Liver (tissue), 9 donors: ENCODE data around the gene LRP1-AS. TPM values are rescaled to one million over a fixed set of nuclear protein-coding genes. Genes with fewer than 3 reads are reported as not detected.
A peak's percentile ranks its signal among the peaks of the same experiment; 100 is the strongest.

ENCODE experiments used
- DNase-seq: peaks from one replicate; pipeline ENCODE4 v3.0.0-alpha.2; 2017; ENCODE audit warnings: low spot score
- H3K27ac ChIP-seq, 2 donors: one replicate each; pipeline ENCODE4 v1.7.0; 2013; ENCODE audit warnings: inconsistent platforms in 2 of 2, low read length in 2 of 2, control low read depth in 1 of 2, low read depth in 1 of 2, mild to moderate bottlenecking in 1 of 2
- H3K27me3 ChIP-seq, 4 donors: one replicate each; pipeline versions ENCODE4 v1.6.1 to v1.7.0; 2013; ENCODE audit warnings: low read length in 3 of 4, inconsistent platforms in 1 of 4, mild to moderate bottlenecking in 1 of 4, moderate library complexity in 1 of 4; ENCODE audit not compliant: control insufficient read depth in 4 of 4, insufficient read depth in 4 of 4
- H3K36me3 ChIP-seq, 4 donors: one replicate each; pipeline versions ENCODE4 v1.6.1 to v1.7.0; 2013; ENCODE audit warnings: low read length in 3 of 4, mild to moderate bottlenecking in 3 of 4, low read depth in 1 of 4, moderate library complexity in 1 of 4; ENCODE audit not compliant: control insufficient read depth in 4 of 4, insufficient read depth in 3 of 4
- H3K4me1 ChIP-seq, 4 donors: one replicate each; pipeline versions ENCODE4 v1.6.1 to v1.7.0; 2013; ENCODE audit warnings: low read length in 3 of 4, mild to moderate bottlenecking in 3 of 4, moderate library complexity in 1 of 4; ENCODE audit not compliant: control insufficient read depth in 4 of 4, insufficient read depth in 4 of 4
- H3K4me3 ChIP-seq, 3 donors: one replicate each; pipeline versions ENCODE4 v1.6.1 to v1.7.0; 2013; ENCODE audit warnings: low read length in 3 of 3, control low read depth in 1 of 3, low read depth in 1 of 3, mild to moderate bottlenecking in 1 of 3
- H3K9ac ChIP-seq, 2 donors: one replicate each; pipeline ENCODE4 v1.7.0; 2013; ENCODE audit warnings: low read length in 2 of 2, mild to moderate bottlenecking in 2 of 2, moderate library complexity in 2 of 2, control low read depth in 1 of 2, low read depth in 1 of 2
- H3K9me3 ChIP-seq, 4 donors: one replicate each; pipeline versions ENCODE4 v1.6.1 to v1.7.0; 2013; ENCODE audit warnings: low read length in 3 of 4; ENCODE audit not compliant: control insufficient read depth in 4 of 4
- EGR1 ChIP-seq, 2 donors: IDR thresholded peaks; 2 replicates each; pipeline ENCODE4 v1.6.1; 2016 to 2018; ENCODE audit warnings: antibody characterized with exemption in 2 of 2, low read depth in 2 of 2
- FOXA1 ChIP-seq: IDR thresholded peaks from 2 replicates; pipeline ENCODE4 v1.6.1; 2016; ENCODE audit warnings: antibody characterized with exemption
- FOXA2 ChIP-seq: IDR thresholded peaks from 2 replicates; pipeline ENCODE4 v1.6.1; 2016; ENCODE audit warnings: antibody characterized with exemption
- GABPA ChIP-seq, 2 donors: IDR thresholded peaks in 1 of 2; conservative IDR thresholded peaks in 1 of 2; 2 replicates each; pipeline ENCODE4 v1.6.1; 2016; ENCODE audit warnings: antibody characterized with exemption in 2 of 2, mild to moderate bottlenecking in 1 of 2, moderate library complexity in 1 of 2
- HNF4A ChIP-seq, 2 donors: conservative IDR thresholded peaks; 2 replicates each; pipeline ENCODE4 v1.6.1; 2016; ENCODE audit warnings: antibody characterized with exemption in 2 of 2, mild to moderate bottlenecking in 2 of 2
- HNF4G ChIP-seq: IDR thresholded peaks from 2 replicates; pipeline ENCODE4 v1.6.1; 2016; ENCODE audit warnings: antibody characterized with exemption
- JUND ChIP-seq, 2 donors: IDR thresholded peaks; 2 replicates each; pipeline ENCODE4 v1.6.1; 2016; ENCODE audit warnings: antibody characterized with exemption in 2 of 2
- NR2F2 ChIP-seq: IDR thresholded peaks from 2 replicates; pipeline ENCODE4 v1.6.1; 2016; ENCODE audit warnings: antibody characterized with exemption
- RAD21 ChIP-seq, 2 donors: IDR thresholded peaks; 2 replicates each; pipeline ENCODE4 v1.6.1; 2016; ENCODE audit warnings: antibody characterized with exemption in 2 of 2, mild to moderate bottlenecking in 2 of 2
- RXRA ChIP-seq, 2 donors: IDR thresholded peaks; 2 replicates each; pipeline ENCODE4 v1.6.1; 2017 to 2018; ENCODE audit warnings: antibody characterized with exemption in 2 of 2, mild to moderate bottlenecking in 1 of 2
- SP1 ChIP-seq: IDR thresholded peaks from 2 replicates; pipeline ENCODE4 v1.6.1; 2018; ENCODE audit warnings: antibody characterized with exemption, mild to moderate bottlenecking
- TAF1 ChIP-seq: conservative IDR thresholded peaks from 2 replicates; pipeline ENCODE4 v1.6.1; 2016; ENCODE audit warnings: antibody characterized with exemption, mild to moderate bottlenecking
- YY1 ChIP-seq: IDR thresholded peaks from 2 replicates; pipeline ENCODE4 v1.6.1; 2016; ENCODE audit warnings: antibody characterized with exemption, mild to moderate bottlenecking
- WGBS: extraction: QIAGEN DNeasy Blood & Tissue Kit; methylation state at CpG from one replicate; pipeline ENCODE4 v1.1.7; 2013; 5-methylcytosine and 5-hydroxymethylcytosine counted together
- polyA plus RNA-seq, 2 donors: library from polyadenylated mRNA; stranded (reverse) in 1 of 2; unstranded in 1 of 2; fragments of 200-250 nt in 1 of 2; fragments of >200 nt in 1 of 2; fragmentation: Nextera tagmentation in 1 of 2; extraction: Ambion mirVana in 1 of 2; gene quantifications; one replicate each; pipeline versions ENCODE4 v1.2.1 to v1.2.3, GENCODE V29; 2013 to 2015
- total RNA-seq, 2 donors: library from RNA; depleted of rRNA; stranded (reverse); fragments of >200 nt; gene quantifications; one replicate each; pipeline ENCODE4 v1.2.3, GENCODE V29; 2014
- TF ChIP-seq, protein P1 (sequence below): fragments of 150-350 bp; IDR thresholded peaks from 2 replicates; pipeline ENCODE4 v1.5.1; 2017; ENCODE audit warnings: improper control_type of control experiment, low read depth, low read length; ENCODE audit not compliant: missing input control
- TF ChIP-seq, protein P2 (sequence below): IDR thresholded peaks from 2 replicates; pipeline ENCODE4 v1.6.1; 2016; ENCODE audit warnings: antibody characterized with exemption, mild to moderate bottlenecking
- TF ChIP-seq, protein P3 (sequence below): IDR thresholded peaks from 2 replicates; pipeline ENCODE4 v1.6.1; 2016; ENCODE audit warnings: antibody characterized with exemption
- TF ChIP-seq, protein P4 (sequence below): IDR thresholded peaks from 2 replicates; pipeline ENCODE4 v1.6.1; 2016; ENCODE audit warnings: antibody characterized with exemption
- TF ChIP-seq, protein P5 (sequence below): IDR thresholded peaks from 2 replicates; pipeline ENCODE4 v1.6.1; 2016; ENCODE audit warnings: antibody characterized with exemption
- donor health status: healthy.
- donor health status: healthy.
- donor health status: healthy.
- donor health status: healthy.
- donor health status: healthy.

LRP1-AS gene
- total and polyA plus RNA-seq, 4 donors: not detected

DNA sequence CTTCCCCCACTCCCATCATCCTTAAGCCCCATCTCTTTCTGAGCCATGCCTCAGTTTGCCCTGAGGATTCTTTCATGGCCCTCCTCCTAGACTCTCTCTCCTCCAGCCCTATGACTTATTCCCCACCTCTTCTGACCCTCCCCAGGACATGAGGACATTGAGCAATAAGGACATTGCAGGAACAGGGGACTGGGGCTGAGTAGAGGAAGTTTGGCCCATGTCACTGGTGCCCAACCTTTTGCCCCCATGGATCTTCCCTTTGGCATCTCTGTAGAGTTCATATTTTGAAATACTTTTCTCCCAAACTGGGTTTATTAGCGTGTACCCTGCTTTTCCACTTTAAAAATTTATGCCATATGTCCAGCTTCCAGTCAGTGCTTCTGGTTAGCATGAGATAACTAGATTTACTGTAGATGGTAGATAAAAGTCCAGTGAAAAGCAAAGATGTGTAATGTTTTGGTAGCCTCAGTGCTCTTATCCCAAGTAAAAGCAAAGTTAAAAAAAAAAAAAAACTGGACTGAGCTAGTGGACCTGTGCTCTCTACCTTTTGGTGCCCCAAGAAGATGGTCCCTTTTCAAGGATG is 6.1 kb upstream of the LRP1-AS start (continued):
- TF ChIP-seq EGR1 (IDR thresholded peaks at IDR 0.05; ENCODE audit: low read depth in 2 of 2) (peak in 1 of 2 donors; percentile 40), FOXA1 (no peak), HNF4G (peak; percentile 37), GABPA (IDR thresholded peaks at IDR 0.05 in 1 of 2, conservative IDR thresholded peaks at IDR 0.05 in 1 of 2) (no peak)
- TF ChIP-seq, protein P1, sequence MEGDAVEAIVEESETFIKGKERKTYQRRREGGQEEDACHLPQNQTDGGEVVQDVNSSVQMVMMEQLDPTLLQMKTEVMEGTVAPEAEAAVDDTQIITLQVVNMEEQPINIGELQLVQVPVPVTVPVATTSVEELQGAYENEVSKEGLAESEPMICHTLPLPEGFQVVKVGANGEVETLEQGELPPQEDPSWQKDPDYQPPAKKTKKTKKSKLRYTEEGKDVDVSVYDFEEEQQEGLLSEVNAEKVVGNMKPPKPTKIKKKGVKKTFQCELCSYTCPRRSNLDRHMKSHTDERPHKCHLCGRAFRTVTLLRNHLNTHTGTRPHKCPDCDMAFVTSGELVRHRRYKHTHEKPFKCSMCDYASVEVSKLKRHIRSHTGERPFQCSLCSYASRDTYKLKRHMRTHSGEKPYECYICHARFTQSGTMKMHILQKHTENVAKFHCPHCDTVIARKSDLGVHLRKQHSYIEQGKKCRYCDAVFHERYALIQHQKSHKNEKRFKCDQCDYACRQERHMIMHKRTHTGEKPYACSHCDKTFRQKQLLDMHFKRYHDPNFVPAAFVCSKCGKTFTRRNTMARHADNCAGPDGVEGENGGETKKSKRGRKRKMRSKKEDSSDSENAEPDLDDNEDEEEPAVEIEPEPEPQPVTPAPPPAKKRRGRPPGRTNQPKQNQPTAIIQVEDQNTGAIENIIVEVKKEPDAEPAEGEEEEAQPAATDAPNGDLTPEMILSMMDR: no peak

DNA sequence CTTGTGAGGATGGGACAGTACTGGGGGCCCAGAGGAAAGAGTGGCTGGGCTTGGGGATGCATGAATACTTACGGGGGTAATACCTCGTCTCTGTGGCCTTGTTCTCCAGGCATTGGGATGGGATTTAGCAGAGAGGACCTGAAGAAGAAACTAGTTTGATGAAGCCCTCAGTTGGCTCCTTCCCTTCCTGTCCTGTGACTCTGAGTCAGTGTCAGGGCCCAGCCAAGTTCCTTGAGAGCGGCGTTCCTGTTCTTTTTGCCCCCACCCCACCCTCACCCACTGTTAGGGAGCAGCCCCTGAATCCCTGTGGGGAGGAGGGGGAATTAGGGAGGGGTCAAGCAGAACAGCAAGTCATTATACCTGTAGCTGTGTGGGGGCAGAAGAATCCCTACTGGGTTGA is 5.2 kb upstream of the LRP1-AS start:
- peaks cover 31 to 73% (median 63%) of the 10 kb centered on the region in 4 donors for H3K4me1 ChIP-seq
- H3K27me3 ChIP-seq: no peaks in the 10 kb centered on the region
- 85% methylated on average over 4 of the region's 4 CpGs for WGBS
- H3K36me3 ChIP-seq: peaks cover 13 to 33% (median 28%) of the 10 kb centered on the region in 4 donors
- no peaks in the 10 kb centered on the region for H3K9me3 ChIP-seq
- H3K4me3 ChIP-seq: no peak overlapping the region
- DNase-seq: no peak
- no peak overlapping the region for H3K9ac ChIP-seq
- peak overlapping the region; percentile 61 to 79 for H3K27ac ChIP-seq
- TF ChIP-seq JUND (IDR thresholded peaks at IDR 0.05): peak in 1 of 2 donors; percentile 21
- no peak for TF ChIP-seq FOXA1

DNA sequence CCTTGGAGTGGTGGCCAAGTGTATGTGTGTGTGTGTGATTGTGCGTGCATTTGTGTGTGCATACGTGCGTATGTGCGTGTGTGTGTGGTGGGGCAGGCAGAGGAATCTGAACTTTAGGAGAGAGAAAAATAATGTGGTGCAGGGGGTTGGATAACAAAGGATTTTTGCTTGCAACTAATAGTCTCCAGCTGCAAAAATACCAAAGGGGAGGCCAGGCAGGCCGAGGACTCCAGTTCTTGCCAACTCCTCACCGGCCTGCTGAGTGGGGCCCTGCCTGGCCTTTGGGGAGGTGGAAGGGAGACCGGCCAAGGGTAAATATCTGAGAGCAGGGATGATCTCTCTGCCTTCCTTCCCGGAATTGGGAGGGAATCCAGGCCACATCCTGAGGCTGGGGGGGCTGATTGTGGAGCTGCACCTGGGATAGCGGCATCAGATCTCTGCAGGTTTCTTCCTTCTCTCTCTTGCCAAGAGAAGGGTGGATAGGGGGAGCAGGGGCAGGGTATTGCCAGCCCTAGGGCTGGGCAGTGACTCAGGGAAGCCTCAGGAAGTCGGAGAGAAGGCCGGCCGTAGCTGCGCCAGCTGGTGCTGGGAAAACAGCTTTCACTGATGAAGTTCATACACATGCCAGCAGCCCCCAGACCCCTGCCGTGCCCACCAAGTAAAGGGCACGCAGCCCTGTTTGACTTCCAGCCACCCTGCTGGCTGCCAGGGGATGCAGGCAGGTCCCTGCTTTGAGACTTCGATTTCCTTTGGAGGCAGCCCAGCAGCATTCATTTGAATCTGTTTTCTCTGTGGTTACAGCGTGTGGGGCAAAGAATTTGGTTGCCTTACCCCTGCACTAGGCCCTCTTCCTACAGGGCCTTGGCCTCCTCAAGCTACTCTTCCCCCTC is 4.6 kb upstream of the LRP1-AS start:
- peaks cover 15 to 28% (median 24%) of the 10 kb centered on the region in 4 donors for H3K36me3 ChIP-seq

More for the DNA sequence above, 4.6 kb upstream of the LRP1-AS start:
- H3K9ac ChIP-seq: no peak overlapping the region
- DNase-seq: no peak
- 68% methylated on average over 17 of the region's 17 CpGs for WGBS
- peaks cover 36 to 77% (median 67%) of the 10 kb centered on the region in 4 donors for H3K4me1 ChIP-seq
- H3K4me3 ChIP-seq: no peak overlapping the region
- H3K27me3 ChIP-seq: no peaks in the 10 kb centered on the region
- H3K27ac ChIP-seq: peak overlapping the region; percentile 61 to 79
- no peaks in the 10 kb centered on the region for H3K9me3 ChIP-seq
- TF ChIP-seq RXRA (IDR thresholded peaks at IDR 0.05) (no peak), TAF1 (no peak), GABPA (IDR thresholded peaks at IDR 0.05 in 1 of 2, conservative IDR thresholded peaks at IDR 0.05 in 1 of 2) (no peak), RAD21 (IDR thresholded peaks at IDR 0.05) (no peak), NR2F2 (no peak), FOXA1 (no peak), FOXA2 (no peak), SP1 (no peak), YY1 (no peak), HNF4G (no peak), HNF4A (conservative IDR thresholded peaks at IDR 0.05) (no peak), EGR1 (IDR thresholded peaks at IDR 0.05; ENCODE audit: low read depth in 2 of 2) (no peak), JUND (IDR thresholded peaks at IDR 0.05) (no peak)
- TF ChIP-seq, protein P1: no peak
- TF ChIP-seq, protein P2, sequence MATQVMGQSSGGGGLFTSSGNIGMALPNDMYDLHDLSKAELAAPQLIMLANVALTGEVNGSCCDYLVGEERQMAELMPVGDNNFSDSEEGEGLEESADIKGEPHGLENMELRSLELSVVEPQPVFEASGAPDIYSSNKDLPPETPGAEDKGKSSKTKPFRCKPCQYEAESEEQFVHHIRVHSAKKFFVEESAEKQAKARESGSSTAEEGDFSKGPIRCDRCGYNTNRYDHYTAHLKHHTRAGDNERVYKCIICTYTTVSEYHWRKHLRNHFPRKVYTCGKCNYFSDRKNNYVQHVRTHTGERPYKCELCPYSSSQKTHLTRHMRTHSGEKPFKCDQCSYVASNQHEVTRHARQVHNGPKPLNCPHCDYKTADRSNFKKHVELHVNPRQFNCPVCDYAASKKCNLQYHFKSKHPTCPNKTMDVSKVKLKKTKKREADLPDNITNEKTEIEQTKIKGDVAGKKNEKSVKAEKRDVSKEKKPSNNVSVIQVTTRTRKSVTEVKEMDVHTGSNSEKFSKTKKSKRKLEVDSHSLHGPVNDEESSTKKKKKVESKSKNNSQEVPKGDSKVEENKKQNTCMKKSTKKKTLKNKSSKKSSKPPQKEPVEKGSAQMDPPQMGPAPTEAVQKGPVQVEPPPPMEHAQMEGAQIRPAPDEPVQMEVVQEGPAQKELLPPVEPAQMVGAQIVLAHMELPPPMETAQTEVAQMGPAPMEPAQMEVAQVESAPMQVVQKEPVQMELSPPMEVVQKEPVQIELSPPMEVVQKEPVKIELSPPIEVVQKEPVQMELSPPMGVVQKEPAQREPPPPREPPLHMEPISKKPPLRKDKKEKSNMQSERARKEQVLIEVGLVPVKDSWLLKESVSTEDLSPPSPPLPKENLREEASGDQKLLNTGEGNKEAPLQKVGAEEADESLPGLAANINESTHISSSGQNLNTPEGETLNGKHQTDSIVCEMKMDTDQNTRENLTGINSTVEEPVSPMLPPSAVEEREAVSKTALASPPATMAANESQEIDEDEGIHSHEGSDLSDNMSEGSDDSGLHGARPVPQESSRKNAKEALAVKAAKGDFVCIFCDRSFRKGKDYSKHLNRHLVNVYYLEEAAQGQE: no peak
- TF ChIP-seq, protein P3, sequence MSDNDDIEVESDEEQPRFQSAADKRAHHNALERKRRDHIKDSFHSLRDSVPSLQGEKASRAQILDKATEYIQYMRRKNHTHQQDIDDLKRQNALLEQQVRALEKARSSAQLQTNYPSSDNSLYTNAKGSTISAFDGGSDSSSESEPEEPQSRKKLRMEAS: no peak
- TF ChIP-seq, protein P4, sequence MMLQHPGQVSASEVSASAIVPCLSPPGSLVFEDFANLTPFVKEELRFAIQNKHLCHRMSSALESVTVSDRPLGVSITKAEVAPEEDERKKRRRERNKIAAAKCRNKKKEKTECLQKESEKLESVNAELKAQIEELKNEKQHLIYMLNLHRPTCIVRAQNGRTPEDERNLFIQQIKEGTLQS: no peak
- TF ChIP-seq, protein P5, sequence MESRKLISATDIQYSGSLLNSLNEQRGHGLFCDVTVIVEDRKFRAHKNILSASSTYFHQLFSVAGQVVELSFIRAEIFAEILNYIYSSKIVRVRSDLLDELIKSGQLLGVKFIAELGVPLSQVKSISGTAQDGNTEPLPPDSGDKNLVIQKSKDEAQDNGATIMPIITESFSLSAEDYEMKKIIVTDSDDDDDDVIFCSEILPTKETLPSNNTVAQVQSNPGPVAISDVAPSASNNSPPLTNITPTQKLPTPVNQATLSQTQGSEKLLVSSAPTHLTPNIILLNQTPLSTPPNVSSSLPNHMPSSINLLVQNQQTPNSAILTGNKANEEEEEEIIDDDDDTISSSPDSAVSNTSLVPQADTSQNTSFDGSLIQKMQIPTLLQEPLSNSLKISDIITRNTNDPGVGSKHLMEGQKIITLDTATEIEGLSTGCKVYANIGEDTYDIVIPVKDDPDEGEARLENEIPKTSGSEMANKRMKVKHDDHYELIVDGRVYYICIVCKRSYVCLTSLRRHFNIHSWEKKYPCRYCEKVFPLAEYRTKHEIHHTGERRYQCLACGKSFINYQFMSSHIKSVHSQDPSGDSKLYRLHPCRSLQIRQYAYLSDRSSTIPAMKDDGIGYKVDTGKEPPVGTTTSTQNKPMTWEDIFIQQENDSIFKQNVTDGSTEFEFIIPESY: no peak
